C4-2B (cell line): Measurements from ENCODE around the gene MLH1.
"Not testable (repeated sequence)": the region's sequence is repeated elsewhere in the genome, so short reads cannot be mapped to it uniquely, and the experiment has no call there.

Experiments used
- CTCF ChIP-seq: fragments of 450-650 bp; conservative IDR thresholded peaks from 2 replicates; pipeline ENCODE4 v1.5.1; 2017; ENCODE audit warnings: mild to moderate bottlenecking
- ZFX ChIP-seq: fragments of 450-650 bp; IDR thresholded peaks from 2 replicates; pipeline ENCODE4 v1.6.1; 2017

DNA sequence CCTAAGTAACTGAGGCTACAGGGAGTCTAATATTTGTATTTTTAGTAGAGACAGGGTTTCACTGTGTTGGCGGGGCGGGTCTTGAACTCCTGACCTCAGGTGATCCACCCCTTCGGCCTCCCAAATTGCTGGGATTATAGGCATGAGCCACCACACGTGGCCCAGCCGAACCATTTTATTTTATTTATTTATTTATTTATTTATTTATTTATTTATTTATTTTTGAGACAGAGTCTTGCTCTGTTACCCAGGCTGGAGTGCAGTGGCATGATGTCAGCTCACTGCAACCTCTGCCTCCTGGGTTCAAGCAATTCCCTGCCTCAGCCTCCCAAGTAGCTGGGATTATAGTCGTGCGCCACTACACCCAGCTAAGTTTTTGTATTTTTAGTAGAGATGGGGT, 30.3 kb upstream of the MLH1 start:
- not testable (repeated sequence) for TF ChIP-seq CTCF, ZFX
